Spleen (tissue), 11 donors: Measurements from ENCODE around the gene ZBTB48. TPM values are rescaled to one million over a fixed set of nuclear protein-coding genes. Genes with fewer than 3 reads are reported as not detected.

Source experiments
- DNase-seq: peaks from one replicate; pipeline ENCODE4 v3.0.0-alpha.2; 2020
- H3K27ac ChIP-seq, 8 donors: fragments of 200-600 bp; sonication (generic) in 7 of 8; 1 replicate in 4 of 8; 2 replicates in 4 of 8; pipeline versions ENCODE4 v1.5.0 to v1.8.0; 2016 to 2021; ENCODE audit warnings: inconsistent platforms in 4 of 8, mild to moderate bottlenecking in 4 of 8, moderate library complexity in 1 of 8
- H3K27me3 ChIP-seq, 7 donors: fragments of 200-600 bp; sonication (generic) in 6 of 7; replicated peaks in 1 of 7; 1 replicate in 4 of 7; 2 replicates in 3 of 7; pipeline versions ENCODE4 v1.5.0 to v1.8.0; 2016 to 2021; ENCODE audit warnings: inconsistent platforms in 3 of 7, mild to moderate bottlenecking in 1 of 7
- H3K36me3 ChIP-seq, 6 donors: fragments of 200-600 bp; sonication (generic) in 5 of 6; 1 replicate in 4 of 6; 2 replicates in 2 of 6; pipeline versions ENCODE4 v1.5.0 to v1.8.0; 2016 to 2021; ENCODE audit warnings: inconsistent platforms in 2 of 6
- H3K4me1 ChIP-seq, 6 donors: fragments of 200-600 bp; sonication (generic) in 5 of 6; 1 replicate in 3 of 6; 2 replicates in 3 of 6; pipeline versions ENCODE4 v1.5.0 to v1.8.0; 2016 to 2021; ENCODE audit warnings: inconsistent platforms in 3 of 6
- H3K4me3 ChIP-seq, 8 donors: fragments of 200-600 bp; sonication (generic) in 7 of 8; 1 replicate in 4 of 8; 2 replicates in 4 of 8; pipeline versions ENCODE4 v1.5.0 to v1.8.0; 2016 to 2021; ENCODE audit warnings: inconsistent platforms in 4 of 8, mild to moderate bottlenecking in 4 of 8, moderate library complexity in 2 of 8
- H3K9me3 ChIP-seq, 8 donors: fragments of 200-600 bp; sonication (generic) in 7 of 8; 1 replicate in 4 of 8; 2 replicates in 4 of 8; pipeline versions ENCODE4 v1.5.0 to v1.8.0; 2016 to 2021; ENCODE audit warnings: inconsistent platforms in 4 of 8
- CTCF ChIP-seq, 11 experiments: fragments of 200-600 bp in 7 of 11; fragments of 450-650 bp in 4 of 11; sonication (generic) in 4 of 11; IDR thresholded peaks in 8 of 11; conservative IDR thresholded peaks in 3 of 11; 1 replicate in 7 of 11; 2 replicates in 4 of 11; pipeline versions ENCODE4 v1.4.0 to v1.8.0; 2016 to 2021; ENCODE audit warnings: antibody characterized with exemption in 11 of 11, inconsistent platforms in 4 of 11, mild to moderate bottlenecking in 1 of 11
- POLR2A ChIP-seq, 3 donors: fragments of 450-650 bp; IDR thresholded peaks; one replicate each; pipeline ENCODE4 v1.5.1; 2017; ENCODE audit warnings: antibody characterized with exemption in 3 of 3, mild to moderate bottlenecking in 1 of 3
- POLR2AphosphoS5 ChIP-seq, 3 donors: sonication (generic); formaldehyde crosslinking; IDR thresholded peaks; one replicate each; pipeline ENCODE4 v1.5.1; 2017; ENCODE audit warnings: antibody characterized with exemption in 3 of 3
- WGBS, 5 donors: extraction: QIAGEN DNeasy Blood & Tissue Kit in 3 of 5; methylation state at CpG; one replicate each; pipeline versions ENCODE4 v1.1.5 to v1.1.7; 2013 to 2018; 5-methylcytosine and 5-hydroxymethylcytosine counted together
- intact Hi-C: fragments of 100-400 bp; cut with DNase I; formaldehyde crosslinking; loops from one replicate; pipeline ENCODE4 v1.15.0; 2023; ENCODE audit warnings: low total_unique reads
- polyA plus RNA-seq, 3 donors: library from polyadenylated mRNA; stranded (reverse); fragments of 200-250 nt; gene quantifications; one replicate each; pipeline ENCODE4 v1.2.1, GENCODE V29; 2013
- total RNA-seq, 7 donors: library from RNA; depleted of rRNA in 3 of 7; stranded (reverse); fragments of >200 nt in 3 of 7; fragmentation: NEBNext Ultra II Directional in 4 of 7; extraction: Animal tissue kit (Norgen Biotek cat#: 25700) in 4 of 7; gene quantifications; one replicate each; pipeline versions ENCODE4 v1.1.0 to v1.2.1, GENCODE V29; 2016 to 2021
- donor health status: healthy with polysubstance abuse.
- donor health status: DM: no; HTN: no; CAD: no; lungs with moderate emphysema.
- donor health status: DM: no; HTN: no; CAD: no.
- donor health status: Bipolar disorder and iron deficiency.
- donor health status: healthy.
- donor health status: DM: no; HTN: no; CAD: no.
- donor health status: DM: yes; HTN: yes; CAD: no.

The ZBTB48 gene
- total and polyA plus RNA-seq, 10 donors, result 23.5 to 131 (median 52.2) TPM

- TF ChIP-seq CTCF (IDR thresholded peaks at IDR 0.05 in 8 of 11, conservative IDR thresholded peaks at IDR 0.05 in 3 of 11), result no peak
- TF ChIP-seq POLR2AphosphoS5 (IDR thresholded peaks at IDR 0.05), result no peak
- TF ChIP-seq POLR2A (IDR thresholded peaks at IDR 0.05), result no peak
- no peaks in the 10 kb centered on the region for H3K27me3 ChIP-seq
- no peaks in the 10 kb centered on the region for H3K9me3 ChIP-seq
- peaks cover 11 to 99% (median 68%) of the 10 kb centered on the region in 6 donors for H3K4me1 ChIP-seq
- peak overlapping the region in 5 of 8 donors; percentile 66 to 79 (median 75) for H3K27ac ChIP-seq
- DNase-seq, result no peak
- H3K36me3 ChIP-seq, result peaks cover 0 to 100% (median 86%) of the 10 kb centered on the region in 6 donors
- intact Hi-C loops, result no loop called here
- 26 to 49% (median 42%) methylated on average over 4 to 5 of the region's 5 CpGs for WGBS, 5 donors
- no peak overlapping the region for H3K4me3 ChIP-seq
Observed at GRCh38 chr1:6592441-6592840, 12.6 kb downstream of the ZBTB48 start.

GRCh38 chr1:6592865-6593593 lies 13.2 kb downstream of the ZBTB48 start:
- intact Hi-C loops, result no loop called here
- H3K36me3 ChIP-seq, result peaks cover under 1 to 100% (median 86%) of the 10 kb centered on the region in 6 donors
- no peaks in the 10 kb centered on the region for H3K9me3 ChIP-seq
- H3K4me3 ChIP-seq, result no peak overlapping the region
- TF ChIP-seq POLR2AphosphoS5 (IDR thresholded peaks at IDR 0.05) (peak in 2 of 3 donors; percentile 15 to 62), CTCF (IDR thresholded peaks at IDR 0.05 in 8 of 11, conservative IDR thresholded peaks at IDR 0.05 in 3 of 11) (no peak)
- WGBS, 5 donors, result 93 to 95% (median 94%) methylated on average over 23 to 38 of the region's 38 CpGs
- peak; percentile 83 for DNase-seq
- peaks cover 7 to 99% (median 68%) of the 10 kb centered on the region in 6 donors for H3K4me1 ChIP-seq
- H3K27ac ChIP-seq, result peak overlapping the region in 2 of 8 donors; percentile 66 to 68
- no peaks in the 10 kb centered on the region for H3K27me3 ChIP-seq

GRCh38 chr1:6593810-6594209 lies 14.0 kb downstream of the ZBTB48 start:
- Histone ChIP-seq H3K27ac (no peak overlapping the region), H3K4me1 (peaks cover 4 to 99% (median 70%) of the 10 kb centered on the region in 6 donors), H3K4me3 (no peak overlapping the region), H3K9me3 (no peaks in the 10 kb centered on the region), H3K27me3 (no peaks in the 10 kb centered on the region), H3K36me3 (peaks cover 4 to 100% (median 85%) of the 10 kb centered on the region in 6 donors)
- TF ChIP-seq POLR2A (IDR thresholded peaks at IDR 0.05) (no peak), POLR2AphosphoS5 (IDR thresholded peaks at IDR 0.05) (peak in 2 of 3 donors; percentile 2 to 30)
- no peak for DNase-seq
- 95 to 96% (median 95%) methylated on average over 14 to 15 of the region's 15 CpGs for WGBS, 5 donors
- intact Hi-C loops, result no loop called here

GRCh38 chr1:6594977-6595740 lies 15.4 kb downstream of the ZBTB48 start:
- TF ChIP-seq POLR2A (IDR thresholded peaks at IDR 0.05) (no peak), CTCF (IDR thresholded peaks at IDR 0.05 in 8 of 11, conservative IDR thresholded peaks at IDR 0.05 in 3 of 11) (no peak), POLR2AphosphoS5 (IDR thresholded peaks at IDR 0.05) (no peak)
- H3K27me3 ChIP-seq, result no peaks in the 10 kb centered on the region
- H3K4me1 ChIP-seq, result peaks cover 15 to 100% (median 79%) of the 10 kb centered on the region in 6 donors
- no peaks in the 10 kb centered on the region for H3K9me3 ChIP-seq
- DNase-seq, result no peak
- no peak overlapping the region for H3K4me3 ChIP-seq
- 89 to 96% (median 91%) methylated on average over 11 of the region's 11 CpGs for WGBS, 5 donors
- no peak overlapping the region for H3K27ac ChIP-seq
- H3K36me3 ChIP-seq, result peaks cover 4 to 92% (median 74%) of the 10 kb centered on the region in 6 donors
- intact Hi-C loops, result no loop called here
